ENCODE data around the gene AFF1.

The AFF1 gene

DNA sequence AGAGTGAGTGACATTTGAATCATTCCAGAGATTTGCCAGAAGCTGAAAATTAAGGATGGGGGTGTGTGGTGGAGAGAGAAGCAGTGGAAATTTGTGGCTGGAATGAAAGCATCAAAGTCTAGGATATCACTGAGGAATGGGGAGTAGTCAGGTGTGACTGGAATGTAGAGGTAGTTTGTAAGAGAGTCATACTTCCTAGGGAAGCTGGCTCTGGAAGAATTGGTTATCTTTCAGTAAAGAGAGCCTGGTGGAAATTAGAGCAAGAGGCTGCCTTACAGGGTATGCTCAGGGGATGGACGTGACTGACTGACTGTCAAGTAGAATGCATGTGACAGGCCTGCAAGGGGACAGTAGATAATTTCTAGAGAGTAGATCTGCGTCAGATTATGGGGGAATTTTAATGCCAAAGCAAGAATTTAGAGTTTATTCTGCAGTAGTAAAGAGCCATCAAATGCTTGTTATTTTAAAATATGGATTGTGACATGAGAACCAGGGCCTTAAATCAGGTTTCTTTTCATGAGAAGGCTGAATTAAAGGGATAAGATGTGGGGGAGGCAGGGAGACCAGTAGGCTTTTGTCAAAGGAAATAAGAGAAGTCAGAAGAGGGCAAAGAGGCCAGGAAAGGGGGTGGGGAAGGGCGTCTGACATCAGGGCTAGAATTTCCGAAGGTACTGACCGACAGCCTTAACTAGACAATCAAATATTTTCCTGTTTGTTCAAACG is 109.9 kb downstream of the AFF1 start:
- Histone ChIP-seq H3K36me3 (replicated peaks; ENCODE audit: insufficient read depth, low read length) (peaks cover 5% of the 10 kb centered on the region; the same call in 1 of the 2 replicates), H3K4me3 (ENCODE audit: low read length) (no peak overlapping the region), H3K27ac (ENCODE audit: low read length) (no peak overlapping the region), H4K20me1 (ENCODE audit: insufficient read depth, low read length) (peaks cover 31% of the 10 kb centered on the region), H3K27me3 (replicated peaks; ENCODE audit: insufficient read depth, low read length) (no peaks in the 10 kb centered on the region), H3F3A (ENCODE audit: insufficient read depth, low read length) (no peaks in the 10 kb centered on the region), H3K9me3 (replicated peaks; ENCODE audit: insufficient read depth, low read length) (no peaks in the 10 kb centered on the region), H3K4me1 (ENCODE audit: low read length) (no peaks in the 10 kb centered on the region), H3K79me2 (ENCODE audit: low read length) (peaks cover 100% of the 10 kb centered on the region), H3K4me2 (ENCODE audit: low read depth, low read length) (no peak overlapping the region), H3K9ac (ENCODE audit: low read length) (no peak overlapping the region), H2AFZ (ENCODE audit: low read length) (no peak overlapping the region), H3K9me2 (replicated peaks; ENCODE audit: insufficient read depth, low read length) (no peaks in the 10 kb centered on the region)
- TF ChIP-seq EZH2phosphoT487 (IDR thresholded peaks at IDR 0.05; ENCODE audit: low read length) (no peak), EZH2 (optimal IDR thresholded peaks at IDR 0.05; ENCODE audit: low read depth, low read length) (no peak)
- TF ChIP-seq, protein P1, sequence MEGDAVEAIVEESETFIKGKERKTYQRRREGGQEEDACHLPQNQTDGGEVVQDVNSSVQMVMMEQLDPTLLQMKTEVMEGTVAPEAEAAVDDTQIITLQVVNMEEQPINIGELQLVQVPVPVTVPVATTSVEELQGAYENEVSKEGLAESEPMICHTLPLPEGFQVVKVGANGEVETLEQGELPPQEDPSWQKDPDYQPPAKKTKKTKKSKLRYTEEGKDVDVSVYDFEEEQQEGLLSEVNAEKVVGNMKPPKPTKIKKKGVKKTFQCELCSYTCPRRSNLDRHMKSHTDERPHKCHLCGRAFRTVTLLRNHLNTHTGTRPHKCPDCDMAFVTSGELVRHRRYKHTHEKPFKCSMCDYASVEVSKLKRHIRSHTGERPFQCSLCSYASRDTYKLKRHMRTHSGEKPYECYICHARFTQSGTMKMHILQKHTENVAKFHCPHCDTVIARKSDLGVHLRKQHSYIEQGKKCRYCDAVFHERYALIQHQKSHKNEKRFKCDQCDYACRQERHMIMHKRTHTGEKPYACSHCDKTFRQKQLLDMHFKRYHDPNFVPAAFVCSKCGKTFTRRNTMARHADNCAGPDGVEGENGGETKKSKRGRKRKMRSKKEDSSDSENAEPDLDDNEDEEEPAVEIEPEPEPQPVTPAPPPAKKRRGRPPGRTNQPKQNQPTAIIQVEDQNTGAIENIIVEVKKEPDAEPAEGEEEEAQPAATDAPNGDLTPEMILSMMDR (IDR thresholded peaks at IDR 0.05; ENCODE audit: low read length), result no peak
- DNase-seq, result no peak

DNA sequence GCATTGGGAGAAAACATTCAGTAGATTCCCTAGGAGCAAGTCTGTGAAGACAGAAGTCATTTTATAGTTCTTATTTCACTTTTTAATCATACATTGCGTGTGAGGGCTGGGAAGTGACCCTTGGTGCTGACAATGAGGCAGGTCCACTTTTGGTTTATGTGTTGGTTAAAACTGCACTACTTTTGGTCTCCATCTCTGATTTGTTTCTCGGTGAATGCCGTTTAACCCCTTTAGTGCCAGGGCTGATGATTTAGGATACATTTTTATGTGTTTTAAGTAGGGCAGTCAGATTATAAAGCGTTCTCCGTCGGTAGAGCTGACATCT is 110.4 kb downstream of the AFF1 start:
- no peak overlapping the region for H3K4me3 ChIP-seq (ENCODE audit: low read length)
- no peak for TF ChIP-seq EZH2 (optimal IDR thresholded peaks at IDR 0.05; ENCODE audit: low read depth, low read length)
- TF ChIP-seq, protein P1 (IDR thresholded peaks at IDR 0.05; ENCODE audit: low read length), result no peak
- no peak for TF ChIP-seq EZH2phosphoT487 (IDR thresholded peaks at IDR 0.05; ENCODE audit: low read length)
- H3K9ac ChIP-seq (ENCODE audit: low read length), result no peak overlapping the region
- H4K20me1 ChIP-seq (ENCODE audit: insufficient read depth, low read length), result peaks cover 31% of the 10 kb centered on the region
- DNase-seq, result no peak
- no peaks in the 10 kb centered on the region for H3K9me3 ChIP-seq (replicated peaks; ENCODE audit: insufficient read depth, low read length)
- peaks cover 99% of the 10 kb centered on the region for H3K79me2 ChIP-seq (ENCODE audit: low read length)
- H3K4me2 ChIP-seq (ENCODE audit: low read depth, low read length), result no peak overlapping the region
- H2AFZ ChIP-seq (ENCODE audit: low read length), result no peak overlapping the region
- no peaks in the 10 kb centered on the region for H3K27me3 ChIP-seq (replicated peaks; ENCODE audit: insufficient read depth, low read length)
- H3K4me1 ChIP-seq (ENCODE audit: low read length), result no peaks in the 10 kb centered on the region
- H3F3A ChIP-seq (ENCODE audit: insufficient read depth, low read length), result no peaks in the 10 kb centered on the region
- no peak overlapping the region for H3K27ac ChIP-seq (ENCODE audit: low read length)
- no peaks in the 10 kb centered on the region for H3K9me2 ChIP-seq (replicated peaks; ENCODE audit: insufficient read depth, low read length)
- H3K36me3 ChIP-seq (replicated peaks; ENCODE audit: insufficient read depth, low read length), result peaks cover 5% of the 10 kb centered on the region; the same call in 1 of the 2 replicates

DNA sequence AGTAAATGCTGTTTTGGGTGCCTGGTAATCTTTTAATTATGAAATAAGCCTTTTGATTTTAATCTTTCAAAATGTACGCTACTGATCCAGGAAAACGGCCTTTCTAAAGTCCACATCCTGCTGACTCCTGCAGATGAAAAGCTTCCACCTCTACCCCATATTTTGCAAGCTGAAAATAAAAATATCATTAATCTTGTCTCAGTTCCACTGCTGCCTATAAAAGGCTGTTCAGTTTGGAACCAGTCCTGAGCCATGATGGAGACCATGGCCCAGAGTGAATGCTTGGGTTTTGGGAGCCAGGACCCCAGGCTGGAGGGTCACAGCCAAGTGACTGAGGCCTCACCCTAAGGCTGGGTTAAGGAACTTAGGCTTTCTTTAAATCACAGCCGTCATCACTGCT is 110.8 kb downstream of the AFF1 start:
- no peak overlapping the region for H3K4me3 ChIP-seq (ENCODE audit: low read length)
- no peak for TF ChIP-seq EZH2phosphoT487 (IDR thresholded peaks at IDR 0.05; ENCODE audit: low read length)
- TF ChIP-seq EZH2 (optimal IDR thresholded peaks at IDR 0.05; ENCODE audit: low read depth, low read length), result no peak
- TF ChIP-seq, protein P1 (IDR thresholded peaks at IDR 0.05; ENCODE audit: low read length), result no peak
- H3K4me1 ChIP-seq (ENCODE audit: low read length), result no peaks in the 10 kb centered on the region
- peaks cover 99% of the 10 kb centered on the region for H3K79me2 ChIP-seq (ENCODE audit: low read length)
- H3K9ac ChIP-seq (ENCODE audit: low read length), result no peak overlapping the region
- no peak overlapping the region for H3K27ac ChIP-seq (ENCODE audit: low read length)
- no peaks in the 10 kb centered on the region for H3K27me3 ChIP-seq (replicated peaks; ENCODE audit: insufficient read depth, low read length)
- no peaks in the 10 kb centered on the region for H3K9me3 ChIP-seq (replicated peaks; ENCODE audit: insufficient read depth, low read length)
- DNase-seq, result no peak
- peaks cover 5% of the 10 kb centered on the region; the same call in 1 of the 2 replicates for H3K36me3 ChIP-seq (replicated peaks; ENCODE audit: insufficient read depth, low read length)
- no peak overlapping the region for H3K4me2 ChIP-seq (ENCODE audit: low read depth, low read length)
- H3F3A ChIP-seq (ENCODE audit: insufficient read depth, low read length), result no peaks in the 10 kb centered on the region
- H2AFZ ChIP-seq (ENCODE audit: low read length), result no peak overlapping the region
- peaks cover 31% of the 10 kb centered on the region for H4K20me1 ChIP-seq (ENCODE audit: insufficient read depth, low read length)
- H3K9me2 ChIP-seq (replicated peaks; ENCODE audit: insufficient read depth, low read length), result no peaks in the 10 kb centered on the region
